GM18519 (cell line): ENCODE data around the gene BUD31.

ENCODE experiments used
- ATAC-seq: cut with Tn5 transposase; IDR thresholded peaks from one replicate; pipeline ENCODE4 v1.9.1; 2021; ENCODE audit warnings: mild to moderate bottlenecking, moderate library complexity; ENCODE audit not compliant: unreplicated experiment, low FRiP score

Gene BUD31

GRCh38 chr7:99459087-99459486 lies 50.3 kb downstream of the BUD31 start:
- ATAC-seq = no peak

DNA sequence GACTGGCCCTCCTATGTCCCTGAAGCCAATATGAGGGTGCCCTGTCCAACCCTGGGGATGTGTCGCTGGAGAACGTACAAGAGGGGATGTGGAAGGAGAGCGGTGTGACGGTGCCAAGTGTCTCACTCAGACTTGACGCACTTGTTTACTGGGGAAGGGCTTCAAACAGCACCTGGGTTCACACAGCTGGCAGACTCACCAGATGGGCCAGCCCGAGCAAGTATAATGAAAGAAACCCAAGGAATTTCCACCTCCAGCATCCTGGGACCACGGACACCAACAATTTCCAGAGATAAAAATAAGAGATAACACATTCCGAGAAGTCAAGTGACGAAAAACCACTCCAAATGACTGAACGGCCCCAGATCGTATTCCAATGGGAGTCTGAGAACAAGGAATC lies 51.9 kb downstream of the BUD31 start:
- ATAC-seq = no peak

DNA sequence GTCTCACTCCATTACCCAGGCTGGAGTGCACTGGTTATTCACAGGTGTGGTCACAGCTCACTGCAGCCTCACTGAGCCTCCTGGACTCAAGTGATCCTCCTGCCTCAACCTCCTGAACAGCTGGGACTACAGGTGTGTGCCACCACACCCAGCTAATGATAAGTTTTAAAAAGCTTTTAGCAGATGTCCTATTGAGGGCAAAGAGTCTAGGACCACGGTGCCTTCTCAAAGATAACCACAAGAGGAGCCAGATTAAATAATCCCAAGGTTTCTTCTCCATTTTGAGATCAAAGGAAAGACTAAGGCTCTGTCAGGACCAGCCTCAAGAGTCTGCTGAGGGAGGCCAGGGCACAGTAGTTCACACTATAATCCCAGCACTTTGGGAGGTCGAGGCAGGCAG lies 52.5 kb downstream of the BUD31 start:
- ATAC-seq = no peak

GRCh38 chr7:99465421-99465768 lies 56.6 kb downstream of the BUD31 start:
- no peak for ATAC-seq

DNA sequence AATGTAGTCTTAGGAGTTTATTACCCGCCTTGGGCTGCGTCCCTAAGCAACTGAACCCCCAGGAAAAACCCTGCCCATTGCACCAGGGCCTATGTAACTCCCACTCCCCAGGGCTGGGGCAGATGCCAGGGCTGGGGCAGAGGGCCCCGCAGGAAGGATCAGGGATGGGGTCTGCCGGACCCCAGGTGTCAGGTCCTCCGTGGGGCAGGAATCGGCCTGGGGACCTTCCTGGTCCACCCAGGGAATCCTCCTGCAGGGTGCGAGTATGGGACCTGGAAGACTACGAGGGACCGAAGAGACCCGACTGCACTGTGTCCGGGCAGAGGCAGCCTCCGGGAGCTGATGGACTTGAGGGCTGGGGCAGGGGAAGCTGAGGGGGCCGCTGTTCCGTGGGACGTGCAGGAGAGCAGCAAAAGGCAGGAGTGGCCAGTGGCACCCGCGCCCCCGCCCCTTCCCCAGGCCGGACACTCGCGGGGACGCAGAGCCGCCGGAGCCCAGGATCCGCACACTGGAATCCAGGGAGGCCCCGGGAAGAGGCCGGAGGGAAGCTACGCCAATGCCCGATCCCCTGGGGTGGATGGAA lies 59.7 kb downstream of the BUD31 start:
- ATAC-seq = no peak
